Heart right ventricle (tissue), 16 donors: Measurements from ENCODE around the gene CAMK2G. TPM values are rescaled to one million over a fixed set of nuclear protein-coding genes. Genes with fewer than 3 reads are reported as not detected.

Source experiments
- ATAC-seq, 8 donors: fragments of 200-7000 bp; cut with Tn5 transposase; one replicate each; pipeline ENCODE4 v1.9.1; 2020; ENCODE audit warnings: mild to moderate bottlenecking in 8 of 8, moderate library complexity in 8 of 8, moderate number of reproducible peaks in 1 of 8
- DNase-seq, 2 donors: peaks; one replicate each; pipeline ENCODE4 v3.0.0-alpha.2; 2020
- H3K27ac ChIP-seq, 10 donors: fragments of 200-600 bp; sonication (generic) in 2 of 10; one replicate each; pipeline versions ENCODE4 v1.5.0 to v1.8.0; 2020 to 2022; ENCODE audit warnings: mild to moderate bottlenecking in 3 of 10
- H3K27me3 ChIP-seq, 7 donors: fragments of 200-600 bp; one replicate each; pipeline ENCODE4 v1.8.0; 2021 to 2022; ENCODE audit warnings: mild to moderate bottlenecking in 2 of 7
- H3K36me3 ChIP-seq, 9 donors: fragments of 200-600 bp; sonication (generic) in 1 of 9; one replicate each; pipeline versions ENCODE4 v1.5.0 to v1.8.0; 2020 to 2022; ENCODE audit warnings: mild to moderate bottlenecking in 2 of 9
- H3K4me1 ChIP-seq, 9 donors: fragments of 200-600 bp; sonication (generic) in 1 of 9; one replicate each; pipeline versions ENCODE4 v1.5.0 to v1.8.0; 2020 to 2022; ENCODE audit warnings: mild to moderate bottlenecking in 4 of 9
- H3K4me3 ChIP-seq, 10 donors: fragments of 200-600 bp; sonication (generic) in 2 of 10; one replicate each; pipeline versions ENCODE4 v1.5.0 to v1.8.0; 2020 to 2022; ENCODE audit warnings: mild to moderate bottlenecking in 7 of 10, moderate library complexity in 2 of 10
- H3K9me3 ChIP-seq, 11 donors: fragments of 200-600 bp in 10 of 11; sonication (generic) in 2 of 11; one replicate each; pipeline versions ENCODE4 v1.5.0 to v1.8.0; 2013 to 2022; ENCODE audit warnings: mild to moderate bottlenecking in 2 of 11, control low read depth in 1 of 11, moderate library complexity in 1 of 11
- WGBS, 2 donors: extraction: QIAGEN DNeasy Blood & Tissue Kit; methylation state at CpG; one replicate each; pipeline ENCODE4 v1.1.7; 2013; ENCODE audit warnings: inconsistent platforms in 1 of 2; 5-methylcytosine and 5-hydroxymethylcytosine counted together
- intact Hi-C, 10 donors: fragments of 100-400 bp; cut with DNase I; formaldehyde crosslinking; loops; one replicate each; pipeline versions ENCODE4 v1.11.1 to v1.14.2; 2022
- polyA plus RNA-seq, 2 donors: library from polyadenylated mRNA; stranded (reverse); fragments of 200-250 nt; gene quantifications; one replicate each; pipeline ENCODE4 v1.2.3, GENCODE V29; 2013
- total RNA-seq, 10 donors: library from RNA; stranded (reverse); fragmentation: NEBNext Ultra II Directional in 3 of 10; extraction: Animal tissue kit (Norgen Biotek cat#: 25700) in 3 of 10; gene quantifications; one replicate each; pipeline versions ENCODE4 v1.2.1 to v1.2.4, GENCODE V29; 2021 to 2023
- TF ChIP-seq, protein P1 (sequence below), 9 donors: fragments of 200-600 bp; sonication (generic) in 2 of 9; IDR thresholded peaks; one replicate each; pipeline versions ENCODE4 v1.5.0 to v1.8.0; 2021 to 2022; ENCODE audit warnings: antibody characterized with exemption in 9 of 9, mild to moderate bottlenecking in 5 of 9, moderate library complexity in 1 of 9
- donor health status: Arrhythmogenic right ventricular cardiomyopathy.
- donor health status: ischemic (EF 13 %, LVEDD 7.1; RV severe dilation, severe dysfunction).
- donor health status: healthy with polysubstance abuse.
- donor health status: DM: no; HTN: yes; CAD: no.
- donor health status: DM: no; HTN: no; CAD: no.
- donor health status: ischemic (EF 25% LVEDD 6.9; RV normal size, moderate dysfunction).
- donor health status: ischemic (EF 25% LVEDD 5.7; RV mildly dilated, moderate dysfunction).
- donor health status: healthy.
- donor health status: DM: yes; HTN: yes; CAD: no.
- donor health status: Ischemic cardiomyopathy.
- donor health status: ischemic (EF 35%, LVEDD 5.7; RV mildly dilated, moderate dysfunction).
- donor health status: nonischemic (EF 11% LVEDD 7.7; RV severe dilation, severe dysfunction).
- donor health status: DM: yes; HTN: yes; CAD: no.
- donor health status: PGD.
- donor health status: ischemic (EF 29% LVEDD 5.4; RV normal size, mild dysfunction).
- donor health status: nonischemic (EF 23%, LVEDD 6.1; RV moderate dilation, normal function).

CAMK2G gene
- total and polyA plus RNA-seq, 12 donors: 8.5 to 16.7 (median 11.8) TPM

DNA sequence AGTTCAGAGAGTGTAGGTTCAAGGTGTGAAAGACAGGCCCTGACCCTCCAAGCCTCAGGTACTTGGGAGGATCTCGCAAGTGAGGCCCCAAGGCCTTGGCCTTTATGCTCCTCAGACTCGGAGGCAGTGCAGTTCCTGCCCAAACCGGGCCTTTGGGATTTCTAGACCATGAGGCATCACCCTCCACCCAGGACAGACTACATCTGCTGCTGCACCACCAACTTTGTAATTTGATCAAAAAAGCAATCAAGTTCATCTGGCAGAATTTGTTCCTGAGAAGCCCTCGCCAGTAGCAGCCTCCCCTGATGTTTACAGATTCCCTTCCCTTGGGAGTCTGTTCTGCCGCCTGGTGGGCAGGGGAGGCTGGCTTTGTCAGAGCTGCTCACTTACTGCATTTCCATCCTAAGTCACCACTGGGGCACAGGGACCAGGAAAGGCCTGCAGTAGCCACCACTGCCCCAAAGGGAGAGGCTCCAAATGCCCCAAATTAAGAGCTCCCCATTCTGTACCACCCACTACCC is 2.1 kb downstream of the CAMK2G start:
- TF ChIP-seq, protein P1, sequence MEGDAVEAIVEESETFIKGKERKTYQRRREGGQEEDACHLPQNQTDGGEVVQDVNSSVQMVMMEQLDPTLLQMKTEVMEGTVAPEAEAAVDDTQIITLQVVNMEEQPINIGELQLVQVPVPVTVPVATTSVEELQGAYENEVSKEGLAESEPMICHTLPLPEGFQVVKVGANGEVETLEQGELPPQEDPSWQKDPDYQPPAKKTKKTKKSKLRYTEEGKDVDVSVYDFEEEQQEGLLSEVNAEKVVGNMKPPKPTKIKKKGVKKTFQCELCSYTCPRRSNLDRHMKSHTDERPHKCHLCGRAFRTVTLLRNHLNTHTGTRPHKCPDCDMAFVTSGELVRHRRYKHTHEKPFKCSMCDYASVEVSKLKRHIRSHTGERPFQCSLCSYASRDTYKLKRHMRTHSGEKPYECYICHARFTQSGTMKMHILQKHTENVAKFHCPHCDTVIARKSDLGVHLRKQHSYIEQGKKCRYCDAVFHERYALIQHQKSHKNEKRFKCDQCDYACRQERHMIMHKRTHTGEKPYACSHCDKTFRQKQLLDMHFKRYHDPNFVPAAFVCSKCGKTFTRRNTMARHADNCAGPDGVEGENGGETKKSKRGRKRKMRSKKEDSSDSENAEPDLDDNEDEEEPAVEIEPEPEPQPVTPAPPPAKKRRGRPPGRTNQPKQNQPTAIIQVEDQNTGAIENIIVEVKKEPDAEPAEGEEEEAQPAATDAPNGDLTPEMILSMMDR (IDR thresholded peaks at IDR 0.05): no peak
- H3K27ac ChIP-seq: no peak overlapping the region
- no peaks in the 10 kb centered on the region for H3K27me3 ChIP-seq
- H3K4me1 ChIP-seq: peaks cover 5 to 57% (median 32%) of the 10 kb centered on the region in 9 donors
- H3K36me3 ChIP-seq: peaks cover 0 to 43% (median 0%) of the 10 kb centered on the region in 9 donors
- intact Hi-C loops: no loop called here
- peak overlapping the region in 1 of 10 donors; percentile 84 for H3K4me3 ChIP-seq
- no peak for ATAC-seq
- DNase-seq: no peak
- no peaks in the 10 kb centered on the region for H3K9me3 ChIP-seq
- WGBS, 2 donors: 81 to 85% methylated on average over 5 of the region's 5 CpGs

DNA sequence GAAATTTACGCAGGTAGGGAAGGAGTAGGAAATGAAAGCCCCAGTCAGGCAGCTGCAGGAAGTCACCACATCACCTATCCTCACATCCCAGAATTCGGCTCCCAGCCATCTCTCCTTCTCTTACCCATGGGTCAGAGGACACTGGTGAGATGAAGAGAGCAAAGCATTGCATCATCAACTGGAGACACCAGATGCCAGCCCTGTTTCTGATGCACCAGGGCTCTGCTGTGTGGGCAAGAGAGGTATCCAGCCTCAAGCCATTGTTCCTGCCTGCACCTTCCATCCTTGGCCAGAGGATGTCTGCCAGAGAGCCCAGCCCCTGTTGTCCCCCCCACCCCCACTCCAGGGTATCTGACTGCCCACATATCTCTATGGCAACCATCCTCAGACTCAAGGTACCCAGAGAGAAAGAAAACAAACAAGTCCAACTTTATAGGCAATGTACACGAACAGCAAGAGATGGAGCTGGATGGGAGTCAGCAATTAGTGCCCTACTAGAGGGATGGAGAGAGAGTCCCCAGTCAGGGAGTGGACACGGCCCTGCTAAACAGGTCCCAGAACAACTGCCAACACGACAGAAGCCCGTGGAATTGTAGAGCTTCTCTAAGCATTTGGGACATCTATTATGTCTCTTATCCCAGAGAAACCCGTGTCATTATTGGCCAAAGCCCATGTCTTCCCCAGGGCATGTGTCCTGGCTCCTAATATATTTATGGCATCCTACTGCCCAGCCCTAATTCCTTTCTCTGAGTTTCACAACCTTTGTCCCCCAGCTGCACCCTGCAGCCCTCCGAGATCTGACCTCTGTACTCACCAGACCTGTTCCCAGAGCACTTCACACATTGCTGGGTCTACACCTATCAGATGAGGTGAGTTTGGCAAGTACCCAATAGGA is 2.8 kb downstream of the CAMK2G start:
- DNase-seq (no peak), ATAC-seq (no peak)
- 86% methylated on average over 8 of the region's 8 CpGs for WGBS, 2 donors
- TF ChIP-seq, protein P1 (IDR thresholded peaks at IDR 0.05): no peak
- Histone ChIP-seq H3K4me1 (peaks cover 5 to 57% (median 39%) of the 10 kb centered on the region in 9 donors), H3K27ac (no peak overlapping the region), H3K27me3 (no peaks in the 10 kb centered on the region), H3K9me3 (no peaks in the 10 kb centered on the region), H3K4me3 (no peak overlapping the region), H3K36me3 (peaks cover 0 to 43% (median 0%) of the 10 kb centered on the region in 9 donors)
- intact Hi-C loops: no loop called here

DNA sequence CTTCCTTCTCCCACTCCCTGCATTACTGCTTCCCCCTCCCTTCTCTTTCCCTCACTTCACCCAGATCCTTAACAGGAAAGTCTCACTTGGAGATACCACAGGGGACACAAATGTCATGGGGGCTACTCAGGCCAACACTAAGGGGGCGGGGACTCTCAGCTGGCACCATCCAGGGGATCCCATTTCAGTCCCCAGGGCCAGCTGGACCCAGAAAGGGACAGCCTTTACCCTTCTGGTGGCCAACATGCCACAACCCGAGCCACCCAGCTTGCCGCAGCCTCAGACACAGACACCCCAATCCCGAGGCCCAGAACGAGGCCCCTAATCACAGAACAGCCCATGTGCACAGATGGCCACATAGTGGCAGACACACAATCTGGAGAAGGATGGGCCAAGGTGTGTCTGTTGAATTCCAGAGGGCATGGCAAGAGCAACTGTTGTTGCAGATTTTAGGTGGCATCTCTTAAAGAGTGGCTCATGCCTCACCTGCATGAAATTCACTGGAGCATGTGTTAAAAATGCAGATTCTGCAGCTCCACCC is 5.6 kb downstream of the CAMK2G start:
- peak overlapping the region in 1 of 10 donors; percentile 21 for H3K27ac ChIP-seq
- H3K27me3 ChIP-seq: no peaks in the 10 kb centered on the region
- intact Hi-C loops: no loop called here
- ATAC-seq (no peak), DNase-seq (no peak)
- no peaks in the 10 kb centered on the region for H3K9me3 ChIP-seq
- peaks cover 0 to 50% (median 0%) of the 10 kb centered on the region in 9 donors for H3K36me3 ChIP-seq
- TF ChIP-seq, protein P1 (IDR thresholded peaks at IDR 0.05): no peak
- H3K4me3 ChIP-seq: no peak overlapping the region
- H3K4me1 ChIP-seq: peaks cover 5 to 67% (median 48%) of the 10 kb centered on the region in 9 donors
- whole genome bisulfite sequencing, 2 donors: 88 to 93% methylated on average over 5 of the region's 5 CpGs

DNA sequence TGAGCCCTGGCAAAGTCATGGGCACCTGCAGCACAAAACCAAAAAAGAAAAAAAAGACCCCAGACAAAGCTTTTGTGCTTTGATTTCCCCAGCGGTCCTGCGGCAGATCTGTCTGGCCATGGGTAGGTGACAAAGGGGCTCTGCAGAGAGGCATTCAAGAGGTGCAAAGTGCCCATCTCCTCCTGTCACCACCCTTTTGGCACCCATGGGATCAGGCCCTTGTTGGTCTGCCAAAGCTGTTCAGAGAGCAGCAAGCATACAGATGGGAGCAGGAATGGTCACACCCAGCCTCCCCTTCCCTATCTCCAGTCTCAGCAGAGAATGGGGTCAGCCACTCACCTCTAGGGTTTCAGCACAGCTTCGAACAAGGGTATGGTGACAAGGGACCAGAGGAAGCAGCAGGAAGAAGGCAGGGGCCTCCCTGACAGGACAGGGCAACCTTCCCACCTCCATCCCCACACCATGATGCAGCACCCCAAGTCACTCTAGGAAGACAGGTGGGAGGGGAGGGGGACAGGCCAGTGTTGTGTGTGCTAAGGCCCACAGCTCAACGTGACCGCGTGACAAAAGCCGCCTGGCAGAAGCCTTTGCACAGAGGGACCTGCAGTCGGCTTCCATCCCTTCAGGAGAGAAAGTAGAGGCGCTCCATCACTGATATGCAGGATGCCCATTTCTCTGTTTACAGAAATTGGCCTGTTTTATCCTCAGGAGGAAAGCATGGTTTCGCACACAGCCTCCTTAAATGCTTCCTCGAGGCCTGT is 6.3 kb downstream of the CAMK2G start:
- no peaks in the 10 kb centered on the region for H3K9me3 ChIP-seq
- DNase-seq (peak in 1 of 2 donors; percentile 43), ATAC-seq (peak in 7 of 8 donors; percentile 32 to 74 (median 57))
- TF ChIP-seq, protein P1 (IDR thresholded peaks at IDR 0.05): no peak
- intact Hi-C loops: no loop called here
- H3K27me3 ChIP-seq: no peaks in the 10 kb centered on the region
- peak overlapping the region in 6 of 10 donors; percentile 8 to 89 (median 70) for H3K27ac ChIP-seq
- 70 to 74% methylated on average over 11 of the region's 11 CpGs for WGBS, 2 donors
- peaks cover 0 to 50% (median 0%) of the 10 kb centered on the region in 9 donors for H3K36me3 ChIP-seq
- peaks cover 5 to 70% (median 44%) of the 10 kb centered on the region in 9 donors for H3K4me1 ChIP-seq
- H3K4me3 ChIP-seq: peak overlapping the region in 1 of 10 donors; percentile 22
